AG09319 (cell line): ENCODE measurements around the gene HIVEP1.

Experiments
- DNase-seq: peaks from one replicate; pipeline ENCODE4 v3.0.0-alpha.2; 2010; ENCODE audit warnings: low read depth; ENCODE audit errors: extremely low read depth
- TF ChIP-seq, protein P1 (sequence below): IDR thresholded peaks from 2 replicates; pipeline ENCODE4 v1.5.1; 2011; ENCODE audit warnings: low read depth, mild to moderate bottlenecking, inconsistent platforms, low read length, moderate library complexity

HIVEP1 gene

DNA sequence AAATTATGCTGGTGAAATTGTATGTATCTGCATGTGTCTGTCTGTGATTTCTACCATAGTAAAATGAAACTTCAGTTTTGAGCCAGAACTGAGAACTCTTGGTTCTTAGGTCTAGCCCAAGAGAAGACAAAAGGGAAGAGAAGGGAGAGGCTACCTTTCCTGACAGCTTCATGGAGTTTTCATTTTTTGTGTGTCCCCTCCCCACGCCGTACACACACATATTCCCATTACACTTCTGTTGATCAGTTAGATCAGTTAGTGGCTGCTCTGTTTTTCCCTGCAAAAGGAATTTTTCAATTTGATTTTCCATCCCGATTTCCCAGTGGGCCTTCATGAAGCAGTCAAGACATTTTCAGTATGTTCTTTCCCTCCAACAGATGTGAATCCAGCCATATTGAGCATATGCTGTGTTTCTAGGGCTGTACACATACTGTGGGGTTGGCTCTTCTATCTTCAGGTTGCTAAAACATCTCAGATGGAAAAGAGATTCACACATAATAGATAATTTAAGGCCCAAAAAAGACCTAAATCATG lies 52.5 kb downstream of the HIVEP1 start:
- DNase-seq = no peak
- TF ChIP-seq, protein P1, sequence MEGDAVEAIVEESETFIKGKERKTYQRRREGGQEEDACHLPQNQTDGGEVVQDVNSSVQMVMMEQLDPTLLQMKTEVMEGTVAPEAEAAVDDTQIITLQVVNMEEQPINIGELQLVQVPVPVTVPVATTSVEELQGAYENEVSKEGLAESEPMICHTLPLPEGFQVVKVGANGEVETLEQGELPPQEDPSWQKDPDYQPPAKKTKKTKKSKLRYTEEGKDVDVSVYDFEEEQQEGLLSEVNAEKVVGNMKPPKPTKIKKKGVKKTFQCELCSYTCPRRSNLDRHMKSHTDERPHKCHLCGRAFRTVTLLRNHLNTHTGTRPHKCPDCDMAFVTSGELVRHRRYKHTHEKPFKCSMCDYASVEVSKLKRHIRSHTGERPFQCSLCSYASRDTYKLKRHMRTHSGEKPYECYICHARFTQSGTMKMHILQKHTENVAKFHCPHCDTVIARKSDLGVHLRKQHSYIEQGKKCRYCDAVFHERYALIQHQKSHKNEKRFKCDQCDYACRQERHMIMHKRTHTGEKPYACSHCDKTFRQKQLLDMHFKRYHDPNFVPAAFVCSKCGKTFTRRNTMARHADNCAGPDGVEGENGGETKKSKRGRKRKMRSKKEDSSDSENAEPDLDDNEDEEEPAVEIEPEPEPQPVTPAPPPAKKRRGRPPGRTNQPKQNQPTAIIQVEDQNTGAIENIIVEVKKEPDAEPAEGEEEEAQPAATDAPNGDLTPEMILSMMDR = no peak

DNA sequence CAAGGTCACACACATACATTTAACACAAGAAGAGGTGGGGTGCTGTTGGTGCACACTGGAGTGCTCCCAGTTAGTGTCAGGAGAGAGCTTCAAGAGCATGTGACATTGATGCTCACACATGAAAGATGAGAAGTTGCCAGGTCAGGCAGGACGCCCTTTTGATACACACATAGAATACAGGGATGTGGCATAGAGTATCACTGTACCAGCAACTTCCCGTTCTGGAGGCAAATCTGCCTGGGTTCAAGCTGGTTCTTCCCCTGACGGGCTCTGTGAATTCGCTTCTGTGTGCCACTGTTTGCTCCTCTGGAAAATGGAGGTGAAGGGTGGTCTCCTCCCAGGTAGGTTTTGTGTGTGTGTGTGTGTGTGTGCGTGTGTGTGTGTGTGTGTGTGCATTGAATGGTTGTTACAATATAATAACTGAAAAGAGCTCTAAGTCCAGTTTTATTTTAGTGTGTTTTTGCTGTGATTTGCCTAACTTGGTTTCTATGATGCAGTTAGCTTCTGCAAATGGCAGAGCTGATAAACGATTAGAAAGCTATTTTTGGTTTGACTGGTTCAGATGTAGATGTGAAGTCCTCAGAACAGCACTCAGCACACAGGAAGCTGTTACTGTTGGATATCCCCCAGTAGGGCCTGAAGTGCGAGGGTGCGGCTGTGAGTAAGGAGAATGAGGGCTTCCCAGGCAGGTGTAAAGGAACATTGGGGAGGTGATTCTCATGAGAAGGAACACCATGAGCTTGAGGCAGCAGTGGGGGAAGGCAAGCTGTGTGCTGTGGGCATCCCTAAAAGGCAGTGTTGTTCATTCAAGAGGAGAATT lies 53.4 kb downstream of the HIVEP1 start:
- DNase-seq = no peak
- TF ChIP-seq, protein P1 = no peak

DNA sequence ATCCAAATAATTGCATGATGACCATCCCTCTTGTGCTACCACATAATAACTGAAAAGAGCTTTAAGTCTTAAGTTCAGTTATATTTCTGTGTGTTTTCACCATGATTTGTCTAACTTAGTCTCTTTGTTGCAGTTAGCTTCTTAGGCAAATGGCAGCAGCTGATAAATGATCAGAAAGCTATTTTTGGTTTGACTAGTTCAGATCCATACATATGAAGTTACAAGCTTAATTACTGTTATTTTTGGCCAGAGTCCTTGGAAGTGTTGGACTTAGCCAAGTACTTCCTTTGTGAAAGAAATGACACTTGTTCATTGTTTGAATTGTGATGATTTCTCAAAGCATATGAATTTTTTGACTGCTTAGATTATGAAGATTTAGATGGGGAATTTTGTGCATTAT lies 54.2 kb downstream of the HIVEP1 start:
- TF ChIP-seq, protein P1 = no peak
- no peak for DNase-seq

DNA sequence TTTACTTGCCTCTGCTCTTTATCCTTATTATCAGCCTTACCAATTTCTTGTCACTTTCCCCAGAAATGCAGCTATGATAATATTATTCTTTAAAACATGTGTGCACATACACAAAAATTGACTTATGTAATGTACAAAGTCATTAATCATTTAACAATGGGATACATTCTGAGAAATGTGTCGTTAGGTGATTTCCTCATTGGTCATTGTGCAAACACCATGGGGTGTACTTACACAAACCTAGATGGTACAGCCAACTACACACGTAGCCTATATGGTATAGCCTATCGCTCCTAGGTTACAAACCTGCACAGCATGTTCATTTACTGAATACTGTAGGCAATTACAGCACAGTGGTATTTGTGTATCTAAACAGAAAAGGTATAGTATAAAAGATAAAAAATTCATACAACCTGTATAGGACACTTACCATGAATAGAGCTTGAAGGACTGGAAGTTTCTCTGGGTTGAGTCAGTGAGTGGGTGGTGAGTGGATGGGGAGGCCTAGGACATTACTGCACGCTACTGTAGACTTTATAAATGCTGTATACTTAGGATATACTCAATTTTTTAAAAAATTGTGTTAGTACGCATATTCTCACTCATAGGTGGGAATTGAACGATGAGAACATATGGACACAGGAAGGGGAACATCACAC lies 56.9 kb downstream of the HIVEP1 start:
- DNase-seq = no peak
- TF ChIP-seq, protein P1 = no peak

DNA sequence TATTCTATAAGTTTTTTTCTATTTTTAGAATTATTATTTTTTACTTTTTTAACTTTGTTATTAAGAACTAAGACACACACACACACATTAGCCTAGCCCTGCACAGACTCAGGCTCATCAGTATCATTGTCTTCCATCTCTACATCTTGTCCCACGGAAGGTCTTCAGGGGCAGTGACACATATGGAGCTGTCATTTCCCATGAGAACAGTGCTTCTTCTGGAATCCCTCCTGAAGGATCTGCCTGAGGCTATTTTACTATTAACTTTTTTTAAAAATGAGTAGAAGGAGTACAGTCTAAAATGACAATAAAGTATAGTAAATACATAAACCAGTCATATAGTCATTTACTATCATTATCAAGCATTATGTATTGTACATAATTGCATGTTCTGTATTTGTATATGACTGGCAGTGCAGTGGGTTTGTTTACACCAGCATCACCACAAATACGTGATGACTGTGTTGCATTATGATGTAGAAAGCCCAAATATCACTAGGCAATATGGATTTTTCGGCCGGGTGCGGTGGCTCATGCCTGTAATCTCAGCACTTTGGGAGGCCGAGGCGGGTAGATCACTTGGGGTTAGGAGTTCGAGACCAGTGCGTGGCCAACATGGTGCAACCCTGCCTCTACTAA lies 57.9 kb downstream of the HIVEP1 start:
- TF ChIP-seq, protein P1 = no peak
- DNase-seq = no peak

DNA sequence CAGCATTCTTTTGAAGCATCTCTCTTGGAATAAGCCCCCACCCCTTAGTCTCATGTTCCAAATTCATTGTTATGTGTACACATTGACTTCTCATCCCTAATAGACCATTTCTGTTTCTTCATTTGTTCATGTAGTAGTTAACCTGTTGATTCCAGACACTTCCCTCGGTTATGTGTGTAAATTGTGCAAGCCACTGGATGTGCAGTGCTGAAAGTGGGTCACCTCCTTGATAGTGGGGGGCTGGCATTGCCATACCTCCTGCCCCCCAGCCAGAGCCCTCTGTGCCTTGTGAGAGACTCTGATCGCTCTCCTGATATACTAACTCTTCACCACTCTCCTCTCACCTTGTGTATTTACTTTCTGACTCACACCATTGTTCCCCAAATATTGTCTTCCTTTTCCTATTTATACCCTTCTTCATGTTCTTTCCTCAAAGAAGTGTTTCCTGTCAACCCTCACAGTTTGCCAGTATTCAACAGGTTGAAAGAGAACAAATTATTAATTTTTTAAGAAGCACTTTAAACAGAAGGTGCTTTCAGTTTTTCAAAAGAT lies 59.0 kb downstream of the HIVEP1 start:
- DNase-seq = no peak
- TF ChIP-seq, protein P1 = no peak
